GM18861 (cell line): Measurements from ENCODE around the gene TAS2R42.

Experiments
- ATAC-seq: cut with Tn5 transposase; IDR thresholded peaks from one replicate; pipeline ENCODE4 v1.9.1; 2021; ENCODE audit not compliant: unreplicated experiment

The TAS2R42 gene, protein sequence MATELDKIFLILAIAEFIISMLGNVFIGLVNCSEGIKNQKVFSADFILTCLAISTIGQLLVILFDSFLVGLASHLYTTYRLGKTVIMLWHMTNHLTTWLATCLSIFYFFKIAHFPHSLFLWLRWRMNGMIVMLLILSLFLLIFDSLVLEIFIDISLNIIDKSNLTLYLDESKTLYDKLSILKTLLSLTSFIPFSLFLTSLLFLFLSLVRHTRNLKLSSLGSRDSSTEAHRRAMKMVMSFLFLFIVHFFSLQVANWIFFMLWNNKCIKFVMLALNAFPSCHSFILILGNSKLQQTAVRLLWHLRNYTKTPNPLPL

DNA sequence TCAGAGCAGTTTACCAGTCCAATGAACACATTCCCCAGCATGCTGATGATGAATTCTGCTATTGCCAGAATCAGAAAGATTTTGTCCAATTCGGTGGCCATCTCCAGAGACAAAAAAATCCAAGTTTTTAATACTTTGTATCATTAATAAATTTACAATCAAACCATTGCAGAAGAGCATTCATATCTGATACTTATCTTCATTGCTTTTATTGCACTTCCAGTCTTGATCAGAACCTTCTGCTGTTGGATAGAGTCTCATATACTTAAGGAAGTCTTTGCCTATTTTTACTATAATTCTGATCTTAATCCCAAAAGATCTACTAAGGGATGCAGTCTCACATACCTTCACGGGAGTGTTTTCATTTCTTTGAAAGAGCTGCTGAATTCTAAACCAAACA is at the start of gene TAS2R42:
Gene TAS2R42 (minus strand): TSS at position 101 of the 400 bp plus-strand sequence. CDS start 0 bp downstream, at position 101.
- no peak for ATAC-seq

DNA sequence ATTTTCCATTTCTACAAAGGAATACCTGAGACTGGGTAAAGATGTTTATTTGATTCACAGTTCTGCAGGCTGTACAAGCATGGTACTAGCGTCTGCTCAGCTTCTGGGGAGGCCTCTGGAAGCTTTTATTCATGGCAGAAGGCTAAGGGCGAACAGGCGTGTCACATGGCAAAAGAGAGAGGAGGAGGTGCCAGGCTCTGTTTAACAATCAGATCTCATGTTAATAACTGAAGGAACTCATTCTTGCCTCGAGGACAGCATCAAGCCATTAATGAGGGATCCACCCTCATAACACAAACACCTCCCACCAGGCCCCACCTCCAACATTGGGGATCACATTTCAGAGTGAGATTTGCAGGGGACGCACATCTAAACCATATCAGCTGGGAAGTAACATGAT is 46.8 kb upstream of the TAS2R42 start:
- no peak for ATAC-seq

DNA sequence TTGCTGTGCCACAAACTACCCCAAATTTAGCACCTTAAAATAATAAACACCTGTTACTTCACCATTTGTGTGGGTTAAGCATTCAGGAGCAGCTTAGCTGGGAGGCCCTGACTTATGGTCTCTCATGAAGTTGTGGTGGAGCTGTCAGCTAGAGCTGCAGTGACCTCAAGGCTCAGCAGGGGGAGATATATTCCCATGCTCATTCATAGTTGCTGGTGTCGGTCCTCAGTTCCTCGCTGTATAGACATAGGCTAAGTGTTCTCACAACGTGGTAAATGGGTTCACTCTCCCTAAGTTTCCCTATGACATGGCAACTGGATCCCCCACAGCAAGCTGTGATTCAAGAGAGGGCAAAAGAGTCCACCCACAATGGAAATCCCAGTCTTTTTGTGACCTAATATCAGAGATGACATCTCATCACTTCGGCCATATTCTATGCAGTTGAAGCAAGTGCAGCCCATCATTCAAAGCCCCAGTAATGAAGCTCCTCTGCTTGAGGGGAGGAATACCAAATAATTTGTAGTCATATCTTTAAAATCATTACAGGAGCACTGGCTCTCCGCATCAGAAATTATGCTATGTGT is 41.7 kb upstream of the TAS2R42 start:
- ATAC-seq, result no peak

DNA sequence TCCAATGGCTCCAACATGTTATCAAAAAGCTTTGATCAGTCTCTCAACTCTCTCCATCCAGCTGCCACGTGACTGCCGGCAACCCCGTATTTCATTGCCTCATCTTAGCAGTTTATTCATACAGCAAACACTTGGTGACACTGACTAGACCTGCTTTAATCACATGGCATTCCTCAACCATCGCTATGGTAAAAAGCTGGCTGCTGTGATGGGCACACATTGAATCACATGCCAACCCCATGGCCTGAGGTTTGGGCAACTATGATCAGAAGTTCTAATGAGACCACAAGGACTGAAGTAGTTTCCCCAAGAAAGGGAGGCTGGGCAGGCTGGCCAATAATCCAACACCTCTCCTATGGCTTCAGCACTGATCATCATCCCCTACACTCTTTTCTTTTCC is 40.6 kb upstream of the TAS2R42 start:
- no peak for ATAC-seq

DNA sequence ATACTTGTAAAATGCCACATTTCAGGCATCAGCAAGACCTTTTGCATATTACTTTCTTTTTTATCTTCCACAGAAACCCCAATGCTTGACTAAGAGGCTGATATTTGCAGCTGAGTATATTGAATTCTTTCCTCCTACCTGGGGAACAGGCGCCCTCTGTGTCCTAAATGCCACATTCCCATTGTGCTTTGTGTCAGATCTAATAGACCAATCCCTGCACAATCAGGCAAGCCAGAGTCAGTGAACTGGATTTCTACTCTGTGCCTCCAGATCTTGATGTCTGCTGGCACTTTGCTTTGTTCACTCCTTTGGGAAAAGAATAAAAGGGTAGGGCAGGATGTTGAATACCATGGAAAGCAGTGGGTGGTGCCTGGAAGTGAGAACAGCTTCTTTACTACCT is 22.4 kb upstream of the TAS2R42 start:
- no peak for ATAC-seq

DNA sequence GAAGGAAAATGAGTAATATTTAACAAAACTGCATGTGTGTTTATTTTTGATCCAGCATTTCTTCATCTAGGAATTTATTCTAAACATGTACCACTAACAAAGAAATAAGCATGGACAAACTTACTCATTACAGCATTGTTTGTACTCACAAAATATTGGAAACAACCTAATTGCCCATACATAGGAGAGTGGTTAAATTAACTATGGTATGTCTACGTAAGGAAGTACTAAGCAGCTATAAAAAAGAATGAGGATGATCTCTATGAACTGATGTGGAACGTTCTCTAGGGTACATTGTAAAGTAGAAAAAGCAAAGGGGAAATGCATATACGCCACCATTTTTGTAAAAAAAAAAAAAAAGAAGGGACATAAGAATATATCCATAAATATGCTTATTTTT is 17.4 kb upstream of the TAS2R42 start:
- ATAC-seq, result no peak

DNA sequence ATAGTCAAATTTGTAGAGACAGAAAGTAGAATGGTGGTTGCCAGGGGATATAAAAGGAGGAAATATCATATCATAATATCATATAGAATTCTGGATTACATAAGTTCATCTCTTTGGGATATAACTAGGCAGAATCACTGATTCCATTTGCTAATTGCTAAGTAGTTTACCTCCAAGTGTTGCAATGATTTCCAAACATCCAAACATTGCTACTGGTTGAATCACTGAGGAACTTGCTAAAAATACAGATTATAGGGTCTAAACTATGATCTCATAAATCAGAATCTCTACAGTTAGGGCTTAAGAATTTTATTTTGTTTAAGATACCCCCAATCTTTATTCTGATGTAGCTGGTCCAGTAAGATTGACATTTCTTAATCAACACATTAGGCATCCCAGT is 16.1 kb upstream of the TAS2R42 start:
- ATAC-seq, result no peak

DNA sequence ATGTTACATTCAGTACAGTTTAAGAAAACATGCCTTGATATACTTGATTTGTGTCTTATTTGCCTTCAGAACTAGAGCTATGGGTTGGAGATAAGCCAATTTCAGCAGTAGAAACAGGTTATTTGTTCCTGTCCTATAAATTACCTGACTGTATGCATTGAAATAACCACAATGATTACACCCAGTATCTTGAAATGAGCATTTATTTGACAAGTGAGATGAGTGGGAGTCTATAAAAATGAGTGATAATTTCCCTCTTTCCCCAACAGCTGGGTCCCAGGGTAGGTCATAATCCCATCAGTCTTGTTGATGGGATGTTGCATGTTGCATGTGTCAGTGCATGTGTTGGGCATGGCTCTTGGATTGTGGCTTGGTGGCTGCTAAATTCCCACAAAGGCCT is 3.7 kb downstream of the TAS2R42 start:
- ATAC-seq, result no peak

DNA sequence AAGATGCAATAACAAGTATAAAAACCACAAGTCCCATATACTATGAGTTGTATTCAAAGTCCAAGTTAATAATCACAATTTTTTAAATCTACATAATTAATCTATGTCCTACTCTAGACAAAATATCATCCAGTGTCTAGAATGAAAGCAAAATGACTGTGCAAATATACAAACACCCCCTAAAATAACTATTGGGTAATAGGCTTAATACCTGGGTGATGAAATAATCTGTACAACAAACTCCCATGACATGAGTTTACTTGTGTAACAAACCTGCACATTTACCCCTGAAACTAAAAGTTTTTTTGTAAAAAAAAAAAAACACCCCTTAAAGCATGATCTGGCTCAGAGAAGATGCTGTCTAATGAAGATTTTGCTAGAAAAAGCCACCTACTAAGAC is 4.2 kb downstream of the TAS2R42 start:
- no peak for ATAC-seq

DNA sequence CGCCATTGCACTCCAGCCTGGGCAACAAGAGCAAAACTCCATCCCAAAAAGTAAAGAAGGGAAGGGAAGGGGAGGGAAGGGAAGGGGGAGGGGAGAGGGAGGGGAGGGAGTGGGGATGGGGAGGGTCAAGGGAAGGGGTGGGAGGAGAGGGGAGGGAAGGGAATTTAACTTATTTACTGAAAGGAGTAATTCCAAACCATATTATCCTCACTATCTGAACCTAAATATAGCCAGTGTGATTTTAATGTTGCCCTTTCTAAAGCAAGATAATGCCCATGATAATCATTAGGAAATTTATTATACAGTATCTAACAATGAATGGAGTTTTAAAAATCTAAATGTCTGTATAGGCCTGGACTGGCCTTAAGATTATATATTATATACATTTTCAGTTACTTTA is 8.5 kb downstream of the TAS2R42 start:
- ATAC-seq, result no peak

DNA sequence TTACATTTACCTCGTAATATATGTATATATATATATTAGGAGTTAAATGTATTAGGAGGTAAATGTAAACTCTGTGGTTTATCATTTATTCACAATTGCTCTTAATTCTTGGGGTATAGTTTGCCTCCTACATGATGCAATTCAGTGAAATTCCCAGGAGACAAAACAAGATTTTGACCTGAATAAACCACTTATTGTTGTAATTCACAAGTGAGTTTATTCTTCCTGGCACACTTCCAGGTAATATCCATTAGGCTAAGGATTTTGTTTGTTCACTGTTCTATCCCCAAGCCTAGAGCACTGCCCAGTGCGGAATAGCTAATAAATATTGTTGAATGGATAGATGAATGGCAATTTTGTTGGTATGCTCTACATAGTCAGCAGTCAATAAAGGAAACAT is 12.7 kb downstream of the TAS2R42 start:
- ATAC-seq, result no peak

DNA sequence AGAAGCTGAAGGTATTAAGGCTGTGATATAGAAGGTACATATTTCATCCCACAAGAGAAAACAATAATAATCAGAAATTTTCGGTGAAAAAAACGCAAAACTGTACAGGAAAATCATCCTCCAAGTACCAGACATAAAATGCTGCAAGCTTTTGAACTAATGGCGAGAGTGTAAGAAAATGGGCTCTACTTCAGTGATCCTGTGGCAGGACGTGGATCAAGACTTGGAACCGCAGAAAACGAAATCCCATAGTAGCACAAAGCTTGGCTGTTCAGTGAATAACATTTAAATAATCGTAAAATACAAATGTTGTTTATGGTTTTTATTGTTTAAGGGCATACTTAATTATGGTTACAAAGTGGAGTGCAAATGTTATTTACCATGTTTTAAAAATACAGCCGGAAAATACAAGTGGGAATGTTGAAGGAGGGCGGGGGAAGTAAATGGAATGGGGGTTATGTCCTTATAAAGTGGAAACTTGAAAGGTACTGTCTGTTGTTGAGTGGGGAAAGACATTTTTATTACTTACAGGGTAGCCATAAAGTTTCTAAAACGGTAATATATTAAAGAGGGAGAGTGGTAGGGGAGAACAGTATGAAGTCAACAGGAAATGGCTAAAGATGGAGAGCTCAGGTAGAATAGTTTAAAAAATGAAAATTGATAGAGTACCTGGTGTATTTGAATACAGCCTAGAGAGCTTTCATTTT is 14.6 kb downstream of the TAS2R42 start:
- no peak for ATAC-seq

DNA sequence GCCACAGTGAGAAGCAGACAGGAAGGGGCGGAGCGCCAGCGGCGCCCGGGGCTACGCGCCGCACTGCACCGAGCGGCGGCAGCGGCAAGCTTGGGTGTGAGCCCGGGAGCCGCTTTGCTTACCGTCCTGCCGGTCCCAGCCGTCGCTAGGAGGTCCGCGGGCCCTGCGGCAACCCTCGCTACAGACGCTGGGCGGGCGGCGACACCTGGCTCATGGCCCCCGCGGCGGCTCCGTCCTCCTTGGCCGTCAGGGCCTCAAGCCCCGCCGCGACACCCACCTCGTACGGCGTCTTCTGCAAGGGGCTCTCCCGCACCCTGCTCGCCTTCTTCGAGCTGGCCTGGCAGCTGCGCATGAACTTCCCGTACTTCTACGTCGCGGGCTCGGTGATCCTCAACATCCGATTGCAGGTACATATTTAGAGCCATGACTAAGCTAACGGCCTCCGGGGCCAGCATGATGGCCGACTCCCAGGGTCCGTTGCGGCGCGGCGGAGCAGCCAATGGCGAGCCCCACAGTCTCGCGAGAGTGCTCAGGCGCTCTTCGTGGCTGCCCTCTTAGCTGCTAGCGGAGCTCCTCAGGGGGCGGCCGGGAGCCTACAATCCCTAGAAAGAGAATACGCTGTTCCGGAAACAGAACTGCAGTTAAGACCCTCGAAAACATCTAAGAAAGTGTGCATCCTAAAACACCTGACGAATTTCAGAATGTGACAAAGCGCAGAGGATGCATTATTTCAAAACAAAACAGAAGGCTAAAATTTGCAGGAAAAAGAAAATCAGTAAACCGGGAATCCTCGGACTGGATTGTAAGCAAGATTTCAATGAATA is 15.4 kb downstream of the TAS2R42 start, which contains the start of gene SMIM10L1:
Gene SMIM10L1 (plus strand): TSS at position 50 of the 824 bp plus-strand sequence. CDS start 163 bp downstream, at position 213.
- peak; percentile 90 for ATAC-seq

DNA sequence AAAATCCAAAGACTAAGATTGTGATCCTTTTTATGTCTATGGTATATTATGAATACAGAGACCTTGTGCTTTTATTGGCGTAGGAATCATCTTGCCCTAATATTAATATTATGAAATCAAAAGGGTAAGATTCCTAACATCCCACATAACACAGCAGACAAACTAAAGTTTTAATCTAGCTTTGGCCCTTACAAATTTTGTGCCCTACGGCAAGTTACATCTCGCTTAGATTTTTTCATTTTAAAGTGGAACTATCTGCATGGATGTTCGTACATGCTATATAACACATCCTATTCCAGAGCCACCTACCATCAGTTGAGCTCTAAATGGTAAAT is 16.0 kb downstream of the TAS2R42 start:
- no peak for ATAC-seq

DNA sequence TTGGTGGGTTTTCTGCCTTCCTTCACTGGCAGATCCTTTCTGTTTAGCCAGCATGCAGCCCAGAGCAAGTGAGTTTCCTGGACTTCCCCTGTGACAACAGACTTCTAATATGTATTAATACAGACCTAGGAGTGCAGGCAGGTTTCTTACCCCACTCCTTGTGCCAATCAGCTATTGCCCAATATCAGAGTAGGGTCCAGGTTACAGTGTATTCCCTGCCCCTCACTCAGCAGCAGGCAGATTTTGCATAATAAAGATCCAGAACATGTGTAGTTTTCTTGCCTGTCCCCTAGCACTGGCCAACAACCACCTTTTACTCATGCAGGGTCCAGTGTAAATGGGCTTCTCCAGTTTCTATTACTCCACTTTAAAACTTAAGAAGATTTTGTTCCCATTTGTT is 20.4 kb downstream of the TAS2R42 start:
- no peak for ATAC-seq

DNA sequence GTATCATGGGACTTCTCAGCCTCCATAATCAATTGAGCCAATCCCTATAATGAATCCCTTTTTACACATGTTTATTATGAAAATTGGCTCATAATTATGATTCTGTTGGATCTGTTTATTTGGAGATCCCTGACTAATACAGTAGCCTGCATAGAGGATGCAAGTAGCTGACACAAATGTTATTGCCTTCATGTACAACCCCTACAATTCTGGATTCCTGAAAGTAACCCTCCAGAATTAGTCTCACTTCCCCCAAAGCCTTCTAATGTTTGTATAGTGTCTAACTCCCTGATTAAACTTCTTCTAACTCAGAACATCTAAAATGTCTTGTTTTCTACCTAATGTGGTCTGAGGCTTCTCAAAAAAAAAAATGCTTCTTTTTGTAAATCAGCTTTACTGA is 22.4 kb downstream of the TAS2R42 start:
- no peak for ATAC-seq

DNA sequence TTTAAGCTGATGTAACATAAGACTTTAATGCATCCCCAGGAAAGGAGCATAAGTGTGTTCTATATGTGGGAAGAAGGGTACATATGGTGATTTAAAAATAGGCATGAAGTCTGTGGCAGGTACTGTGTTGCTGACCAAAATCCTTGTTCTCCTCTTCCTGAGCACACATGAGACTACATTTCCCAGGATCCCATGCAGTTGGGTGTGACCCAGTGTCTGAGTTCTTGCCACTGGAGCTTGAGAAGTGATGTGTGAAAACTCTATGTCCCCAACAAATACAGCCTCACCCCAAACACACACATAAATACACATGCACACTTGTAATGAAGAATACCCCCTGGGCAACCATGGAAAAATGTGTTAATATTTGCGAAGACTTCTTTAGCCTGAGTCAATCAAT is 24.2 kb downstream of the TAS2R42 start:
- no peak for ATAC-seq

DNA sequence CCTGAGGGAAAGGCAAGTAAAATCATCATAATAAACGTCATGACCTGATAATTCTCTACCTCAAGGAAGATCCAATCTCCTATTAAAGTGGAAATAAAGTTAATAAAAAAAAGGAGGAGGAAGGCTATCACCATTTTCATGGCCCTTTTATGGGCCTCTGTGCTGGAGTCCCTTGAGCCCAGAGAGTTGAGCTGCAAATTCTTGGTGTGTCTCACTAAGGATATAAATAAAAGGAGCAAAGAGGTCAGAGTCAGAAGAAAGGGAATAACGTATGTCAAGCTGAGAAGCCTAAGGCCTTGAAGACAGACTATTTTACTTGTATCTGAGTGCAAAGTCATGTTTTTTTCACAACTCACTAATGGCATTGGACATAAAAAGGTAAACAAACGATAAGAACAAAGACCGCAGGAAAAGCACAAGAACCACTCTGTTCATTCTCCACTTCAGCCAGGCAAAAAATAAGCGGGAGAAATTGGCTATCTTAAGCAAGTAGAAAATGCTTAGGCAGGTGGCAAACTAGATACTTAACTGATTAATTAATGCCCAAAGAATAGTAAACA is 27.8 kb downstream of the TAS2R42 start:
- ATAC-seq, result no peak

DNA sequence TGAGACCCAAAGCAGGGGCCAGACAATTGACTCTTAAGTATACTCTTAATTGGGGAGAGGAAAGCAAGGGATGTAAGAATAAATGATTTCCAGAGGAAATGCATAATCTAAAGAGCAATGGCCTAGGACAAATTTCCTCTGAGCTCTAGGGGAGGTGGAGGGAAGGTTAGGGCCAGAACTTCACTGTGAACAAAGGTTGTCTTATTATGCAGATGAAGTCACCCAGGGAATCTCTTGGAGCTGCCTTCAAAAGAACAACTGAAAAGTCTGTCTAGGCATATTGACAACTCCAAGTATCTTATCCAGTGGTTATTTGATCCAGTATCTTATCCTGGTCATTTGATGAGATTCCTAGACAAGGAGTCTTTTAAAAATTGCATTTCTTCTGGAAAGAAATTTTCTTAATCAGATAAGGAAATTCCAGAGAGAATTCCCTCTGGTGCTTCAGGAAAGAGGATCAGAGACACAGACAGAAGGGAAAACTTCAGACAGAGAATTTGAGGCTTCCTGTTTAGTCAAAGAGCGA is 32.3 kb downstream of the TAS2R42 start:
- no peak for ATAC-seq

DNA sequence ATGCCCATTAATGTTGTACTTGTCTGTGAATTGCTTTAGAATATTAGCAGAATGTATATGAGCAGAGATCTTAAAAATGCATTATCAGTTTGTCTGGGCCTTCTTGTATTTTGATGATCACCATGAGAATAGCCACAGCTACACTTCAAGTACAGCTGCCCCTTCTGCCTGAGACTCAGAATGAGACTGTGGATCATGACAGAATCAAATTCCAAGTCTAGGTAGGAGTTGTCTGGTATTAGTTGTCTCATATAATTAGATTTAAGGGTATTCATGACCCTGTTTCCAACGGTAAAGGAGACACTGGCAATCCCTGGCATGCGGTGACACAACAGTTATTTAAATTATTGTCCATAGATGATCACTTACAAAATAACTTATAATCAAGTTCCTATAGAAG is 34.0 kb downstream of the TAS2R42 start:
- no peak for ATAC-seq

DNA sequence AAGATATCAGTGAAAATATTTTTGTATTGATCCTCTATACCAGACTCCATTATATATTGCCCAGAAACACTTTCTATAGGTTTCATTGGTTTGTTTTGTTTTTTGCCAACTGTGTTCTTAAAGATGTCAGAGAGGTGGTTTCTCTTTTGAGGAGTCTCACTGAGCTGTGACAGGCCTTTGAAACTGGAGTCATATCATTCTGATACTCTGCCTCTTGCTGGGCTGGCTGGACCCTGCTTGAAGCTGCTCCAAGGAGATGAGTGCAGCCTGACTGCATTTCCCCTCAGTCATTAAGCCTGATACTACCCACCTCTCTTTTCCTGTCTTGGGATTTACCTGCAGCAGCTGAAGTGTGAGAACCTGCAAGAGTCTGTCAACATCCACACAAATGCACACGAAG is 35.9 kb downstream of the TAS2R42 start:
- ATAC-seq, result no peak
